HepG2 (cell line): Measurements from ENCODE around the gene NEK5. TPM values are rescaled to one million over a fixed set of nuclear protein-coding genes. Genes with fewer than 3 reads are reported as not detected.

Experiments used
- ARNT2 ChIP-seq: sonication (generic); formaldehyde crosslinking; IDR thresholded peaks from 2 replicates; pipeline ENCODE4 v1.8.0; 2022; ENCODE audit warnings: mild to moderate bottlenecking, low read depth, missing genetic modification reagents, moderate library complexity
- ATF6 ChIP-seq: sonication (generic); formaldehyde crosslinking; conservative IDR thresholded peaks from 2 replicates; pipeline ENCODE4 v1.4.0; 2020; ENCODE audit warnings: missing genetic modification reagents
- ELF1 ChIP-seq: sonication (generic); formaldehyde crosslinking; IDR thresholded peaks from 2 replicates; pipeline ENCODE4 v1.4.0; 2020; ENCODE audit warnings: missing genetic modification reagents
- FOXA1 ChIP-seq, 2 experiments: fragments of 450-650 bp in 1 of 2; sonication (generic) in 1 of 2; formaldehyde crosslinking in 1 of 2; IDR thresholded peaks; 2 replicates each; pipeline versions ENCODE4 v1.4.0 to v1.6.1; 2016 to 2020; ENCODE audit warnings: missing genetic modification reagents in 1 of 2
- FOXA3 ChIP-seq: IDR thresholded peaks from 2 replicates; pipeline ENCODE4 v1.6.1; 2016; ENCODE audit warnings: missing genetic modification reagents, missing compliant biosample characterization
- FOXO4 ChIP-seq: sonication (generic); formaldehyde crosslinking; conservative IDR thresholded peaks from 2 replicates; pipeline ENCODE4 v1.8.1; 2023; ENCODE audit warnings: missing genetic modification reagents
- LBX2 ChIP-seq: sonication (generic); formaldehyde crosslinking; IDR thresholded peaks from 2 replicates; pipeline ENCODE4 v1.5.0; 2020; ENCODE audit warnings: missing genetic modification reagents, mild to moderate bottlenecking, borderline replicate concordance
- PITX1 ChIP-seq: sonication (generic); formaldehyde crosslinking; IDR thresholded peaks from 2 replicates; pipeline ENCODE4 v1.5.1; 2020; ENCODE audit warnings: mild to moderate bottlenecking, missing genetic modification reagents
- PLSCR1 ChIP-seq: sonication (generic); formaldehyde crosslinking; IDR thresholded peaks from 2 replicates; pipeline ENCODE4 v1.5.0; 2020; ENCODE audit warnings: missing genetic modification reagents, mild to moderate bottlenecking, borderline replicate concordance
- POGZ ChIP-seq: sonication (generic); formaldehyde crosslinking; IDR thresholded peaks from 2 replicates; pipeline ENCODE4 v1.4.0; 2020; ENCODE audit warnings: mild to moderate bottlenecking, missing genetic modification reagents
- RBFOX2 ChIP-seq: fragments of 200-400 bp; formaldehyde crosslinking; IDR thresholded peaks from 2 replicates; pipeline ENCODE4 v1.6.1; 2017; ENCODE audit warnings: low read depth, mild to moderate bottlenecking, low read length
- TRAFD1 ChIP-seq: sonication (generic); formaldehyde crosslinking; IDR thresholded peaks from 2 replicates; pipeline ENCODE4 v1.5.1; 2020; ENCODE audit warnings: missing genetic modification reagents, mild to moderate bottlenecking, borderline replicate concordance
- ZBTB37 ChIP-seq: sonication (generic); formaldehyde crosslinking; IDR thresholded peaks from 2 replicates; pipeline ENCODE4 v1.4.0; 2020; ENCODE audit warnings: mild to moderate bottlenecking, missing genetic modification reagents
- ZNF382 ChIP-seq: sonication (generic); formaldehyde crosslinking; IDR thresholded peaks from 2 replicates; pipeline ENCODE4 v1.5.0; 2020; ENCODE audit warnings: missing genetic modification reagents, mild to moderate bottlenecking, borderline replicate concordance
- ZNF414 ChIP-seq: sonication (generic); formaldehyde crosslinking; IDR thresholded peaks from 2 replicates; pipeline ENCODE4 v1.5.0; 2020; ENCODE audit warnings: missing genetic modification reagents
- ZNF652 ChIP-seq: IDR thresholded peaks from 2 replicates; pipeline ENCODE4 v1.6.1; 2016; ENCODE audit warnings: low read depth, borderline replicate concordance
- ZNF775 ChIP-seq: sonication (generic); formaldehyde crosslinking; IDR thresholded peaks from 2 replicates; pipeline ENCODE4 v1.4.0; 2020; ENCODE audit warnings: missing genetic modification reagents, mild to moderate bottlenecking, moderate library complexity, borderline replicate concordance
- polyA plus RNA-seq, 8 experiments: library from polyadenylated mRNA; depleted of rRNA in 3 of 8; stranded (reverse) in 7 of 8; unstranded in 1 of 8; fragments of >200 nt; fragmentation: Illumina TruSeq in 4 of 8; extraction: Trizol in 4 of 8; gene quantifications; 2 replicates each; pipeline versions ENCODE4 v1.2.1 to v1.2.3, GENCODE V29; 2011 to 2016; ENCODE audit warnings: low read depth in 4 of 8, missing spikeins in 1 of 8, mixed read lengths in 1 of 8; ENCODE audit not compliant: insufficient read depth in 1 of 8
- total RNA-seq, 5 experiments: library from RNA; depleted of rRNA; stranded (reverse); fragments of >200 nt; fragmentation: Illumina TruSeq; extraction: Trizol; gene quantifications; 2 replicates each; pipeline ENCODE4 v1.2.3, GENCODE V29; 2016; ENCODE audit warnings: low read depth in 1 of 5

Gene NEK5
- total and polyA plus RNA-seq, 2 of the 13 experiments (the other 11 are each of a cell fraction or from before 2014, with no cell fraction given) = 0.12 to 0.22 TPM

GRCh38 chr13:52043675-52044074, 85.2 kb downstream of the NEK5 start (continued):
- TF ChIP-seq ATF6 (CRISPR knock-in tag) (no peak), LBX2 (no peak), ZNF414 (CRISPR knock-in tag) (no peak), ZBTB37 (CRISPR knock-in tag) (no peak), PLSCR1 (CRISPR knock-in tag) (no peak), POGZ (CRISPR knock-in tag) (0 out of 2 replicates have a peak, but pooled peaks have one; percentile 33), ZNF775 (CRISPR knock-in tag) (no peak), FOXO4 (no peak), FOXA3 (CRISPR knock-in tag) (peak; percentile 41), ARNT2 (CRISPR knock-in tag) (no peak), RBFOX2 (no peak), ZNF382 (no peak), FOXA1 (IDR thresholded peaks at IDR 0.05) (no peak), FOXA1 (CRISPR knock-in tag; IDR thresholded peaks at IDR 0.05) (no peak), TRAFD1 (CRISPR knock-in tag) (no peak), ELF1 (CRISPR knock-in tag) (no peak), ZNF652 (no peak), PITX1 (no peak)
